Activated CD8-positive, alpha-beta T cell treated with anti-CD3 and anti-CD28 coated beads for 36 hours (primary cell): ENCODE measurements around the gene KRT5. TPM values are rescaled to one million over a fixed set of nuclear protein-coding genes. Genes with fewer than 3 reads are reported as not detected.

Source experiments
- ATAC-seq: fragments of 200-7000 bp; cut with Tn5 transposase; one replicate; pipeline ENCODE4 v1.10.0; 2021; ENCODE audit warnings: mild to moderate bottlenecking, moderate library complexity
- CTCF ChIA-PET: fragments of 350-600 bp; sonication (Branson Sonifier 250); formaldehyde crosslinking; loops from one replicate; lab custom pipeline; 2021; ENCODE audit warnings: antibody characterized with exemption; lab: Charles Lee
- POLR2A ChIA-PET: fragments of 350-600 bp; sonication (Branson Sonifier 250); formaldehyde crosslinking; loops from one replicate; lab custom pipeline; 2021; ENCODE audit warnings: antibody characterized with exemption; lab: Charles Lee
- DNase-seq: peaks from one replicate; pipeline ENCODE4 v3.0.0-alpha.2; 2020
- H3K27ac Mint-ChIP-seq: one replicate; pipeline ENCODE4 v1.8.0; 2021; ENCODE audit warnings: mild to moderate bottlenecking, mixed read lengths
- H3K27me3 Mint-ChIP-seq: one replicate; pipeline ENCODE4 v1.8.0; 2021; ENCODE audit warnings: mixed read lengths
- H3K36me3 Mint-ChIP-seq: one replicate; pipeline ENCODE4 v1.8.0; 2021; ENCODE audit warnings: low read depth, mixed read lengths
- H3K4me1 Mint-ChIP-seq: one replicate; pipeline ENCODE4 v1.8.0; 2021; ENCODE audit warnings: low read depth, mixed read lengths
- H3K4me3 Mint-ChIP-seq: one replicate; pipeline ENCODE4 v1.8.0; 2021; ENCODE audit warnings: mild to moderate bottlenecking, moderate library complexity, mixed read lengths
- H3K9me3 Mint-ChIP-seq: one replicate; pipeline ENCODE4 v1.8.0; 2021; ENCODE audit warnings: mixed read lengths
- CTCF ChIP-seq: fragments of 200-600 bp; IDR thresholded peaks from one replicate; pipeline ENCODE4 v1.8.0; 2022; ENCODE audit warnings: antibody characterized with exemption, mild to moderate bottlenecking
- intact Hi-C: fragments of 100-400 bp; cut with micrococcal nuclease; formaldehyde crosslinking; loops from one replicate; pipeline ENCODE4 v1.10.0; 2022
- total RNA-seq, 2 experiments: library from RNA; stranded (reverse); gene quantifications; one replicate each; pipeline ENCODE4 v1.2.3, GENCODE V29; 2021

Gene KRT5
- total RNA-seq, 2 experiments from 2014 or later = not detected

- Mint-ChIP-seq H3K27ac (no peak overlapping the region), H3K4me1 (peaks cover 5% of the 10 kb centered on the region), H3K27me3 (no peaks in the 10 kb centered on the region), H3K36me3 (no peaks in the 10 kb centered on the region), H3K4me3 (no peak overlapping the region), H3K9me3 (no peaks in the 10 kb centered on the region)
- ChIA-PET POLR2A (no interaction called here), CTCF (interaction anchor here (2.0 kb wide), 1 partner anchor 351 kb away, joined by 5 read pairs; no protein-coding TSS in a partner anchor)
- ATAC-seq (no peak), DNase-seq (no peak)
- intact Hi-C loops = no loop called here
- TF ChIP-seq CTCF = no peak
Observed at GRCh38 chr12:52528641-52529143, 8.5 kb upstream of the KRT5 start.

DNA sequence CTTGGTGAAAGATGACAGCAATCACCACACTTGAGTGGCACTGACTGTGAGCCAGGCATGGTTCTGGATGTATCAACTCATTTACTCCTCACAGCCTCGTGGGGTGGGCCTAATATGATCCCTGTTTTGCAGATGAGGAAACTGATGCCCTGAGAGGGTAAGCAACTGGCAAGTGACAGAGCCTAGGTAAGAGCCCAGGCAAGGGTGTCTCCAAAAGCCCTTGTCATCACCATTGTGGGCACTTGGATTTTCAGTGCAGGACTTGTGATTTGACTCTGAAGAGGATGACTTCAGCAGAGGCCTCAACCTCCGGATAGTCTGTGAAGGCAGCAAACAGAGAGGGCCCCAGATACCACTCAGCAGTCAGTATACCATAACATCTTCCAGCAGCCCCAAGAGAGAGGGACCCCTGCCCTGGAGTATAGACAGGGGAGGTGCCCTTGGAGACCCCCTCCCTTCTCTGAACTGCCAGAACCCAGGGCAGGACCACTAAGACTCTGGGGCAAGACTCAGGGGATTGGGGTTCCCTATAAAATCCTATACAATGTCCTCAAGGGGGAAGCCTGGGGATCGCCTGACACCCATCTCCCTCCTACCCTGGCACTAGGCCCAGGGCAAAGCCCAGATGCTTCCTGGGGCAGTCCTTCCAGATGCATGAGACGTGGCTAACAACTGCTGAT, 7.1 kb upstream of the KRT5 start:
- Mint-ChIP-seq H3K4me3 (no peak overlapping the region), H3K27me3 (no peaks in the 10 kb centered on the region), H3K36me3 (no peaks in the 10 kb centered on the region), H3K27ac (no peak overlapping the region), H3K9me3 (no peaks in the 10 kb centered on the region), H3K4me1 (peaks cover 5% of the 10 kb centered on the region)
- CTCF ChIA-PET = interaction anchor here (2.0 kb wide), 1 partner anchor 353 kb away, joined by 5 read pairs; no protein-coding TSS in a partner anchor
- DNase-seq (no peak), ATAC-seq (no peak)
- intact Hi-C loops = no loop called here
- no peak for TF ChIP-seq CTCF
- POLR2A ChIA-PET = no interaction called here

DNA sequence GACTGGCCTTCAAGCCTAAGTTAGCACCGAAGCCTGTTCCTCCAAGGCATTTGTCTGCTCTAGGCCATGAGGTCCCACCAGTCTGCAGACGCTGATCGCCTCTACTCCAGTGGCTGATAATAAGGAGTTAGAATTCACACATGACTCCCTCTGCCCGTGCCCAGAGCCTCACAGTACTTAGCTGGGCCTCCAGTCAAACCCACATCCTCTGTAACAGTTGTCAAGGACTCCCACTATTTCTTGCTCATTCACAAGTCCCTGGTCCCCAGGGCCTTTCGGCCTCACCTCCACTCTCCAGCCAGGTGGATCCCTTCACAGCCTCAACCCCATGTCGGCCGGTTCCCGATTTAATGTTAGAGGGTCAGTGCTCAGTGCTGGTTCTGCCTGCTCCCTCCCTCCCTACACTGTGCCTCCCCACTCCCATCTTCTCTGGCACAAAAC, 6.3 kb upstream of the KRT5 start:
- Mint-ChIP-seq H3K4me3 (no peak overlapping the region), H3K36me3 (no peaks in the 10 kb centered on the region), H3K4me1 (peaks cover 5% of the 10 kb centered on the region), H3K27me3 (no peaks in the 10 kb centered on the region), H3K9me3 (no peaks in the 10 kb centered on the region), H3K27ac (no peak overlapping the region)
- intact Hi-C loops = no loop called here
- POLR2A ChIA-PET = no interaction called here
- TF ChIP-seq CTCF = no peak
- CTCF ChIA-PET = no interaction called here
- ATAC-seq (peak; percentile 34), DNase-seq (no peak)

DNA sequence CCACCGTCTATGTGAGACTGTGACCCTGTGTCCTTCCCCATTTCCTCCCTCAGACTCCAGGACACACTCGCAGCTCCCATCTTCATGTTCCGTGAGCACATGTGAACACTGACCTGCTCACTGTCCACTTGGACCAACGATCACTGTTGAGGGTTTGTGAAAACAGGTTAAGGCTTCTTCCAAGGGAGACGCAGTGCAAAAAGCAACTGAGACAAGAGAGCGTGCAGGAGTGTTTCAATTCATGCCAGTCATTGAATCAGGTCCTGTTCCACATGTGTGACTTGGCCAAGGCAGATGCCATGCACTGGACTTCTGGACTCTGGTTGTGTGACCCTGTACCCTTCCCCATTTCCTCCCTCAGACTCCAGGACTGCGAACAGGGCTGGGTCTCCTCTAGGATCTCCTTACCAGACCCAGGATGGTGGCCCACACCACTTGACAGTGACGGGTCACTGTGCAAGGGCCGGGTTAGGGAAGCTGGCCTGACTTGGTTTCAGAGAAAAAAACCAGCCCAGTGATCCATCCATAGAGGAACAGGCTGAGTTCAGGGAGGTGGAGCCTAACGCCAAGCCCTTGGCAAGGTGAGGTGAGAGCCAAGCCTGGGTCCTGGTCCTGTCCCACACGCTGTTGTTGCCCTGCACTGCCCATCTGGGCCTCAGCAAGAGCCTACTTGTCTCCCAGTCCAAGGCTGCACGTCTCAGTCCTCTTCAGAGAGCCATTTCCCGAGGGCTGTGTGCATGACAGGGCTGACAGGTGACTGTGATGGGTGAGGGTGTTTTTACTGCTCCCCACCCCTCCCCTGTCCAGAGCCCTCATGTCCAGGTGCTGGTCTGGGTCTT, 5.7 kb upstream of the KRT5 start:
- TF ChIP-seq CTCF = no peak
- ATAC-seq = no peak

More for the DNA sequence above, 5.7 kb upstream of the KRT5 start:
- Mint-ChIP-seq H3K27ac (no peak overlapping the region), H3K9me3 (no peaks in the 10 kb centered on the region), H3K27me3 (no peaks in the 10 kb centered on the region), H3K36me3 (no peaks in the 10 kb centered on the region), H3K4me3 (no peak overlapping the region), H3K4me1 (peaks cover 5% of the 10 kb centered on the region)
- ChIA-PET CTCF (interaction anchor here (1.2 kb wide), 1 partner anchor 35 kb away, joined by 3 read pairs; no protein-coding TSS in a partner anchor), POLR2A (no interaction called here)
- intact Hi-C loops = no loop called here
- no peak for DNase-seq
